Skeletal muscle tissue (tissue), 4 donors: ENCODE data around the gene CSNK2B. TPM values are rescaled to one million over a fixed set of nuclear protein-coding genes. Genes with fewer than 3 reads are reported as not detected.
"Not testable (repeated sequence)": the region's sequence is repeated elsewhere in the genome, so short reads cannot be mapped to it uniquely, and the experiment has no call there.

Experiments
- H3K27ac ChIP-seq: one replicate; pipeline ENCODE4 v1.7.0; 2013; ENCODE audit warnings: mild to moderate bottlenecking, low read depth, low read length, inconsistent platforms
- H3K27me3 ChIP-seq, 3 donors: one replicate each; pipeline ENCODE4 v1.7.0; 2013; ENCODE audit warnings: low read length in 3 of 3; ENCODE audit not compliant: control insufficient read depth in 3 of 3, insufficient read depth in 3 of 3
- H3K36me3 ChIP-seq, 3 donors: one replicate each; pipeline ENCODE4 v1.7.0; 2013; ENCODE audit warnings: low read length in 3 of 3; ENCODE audit not compliant: control insufficient read depth in 3 of 3, insufficient read depth in 3 of 3
- H3K4me1 ChIP-seq, 3 donors: one replicate each; pipeline ENCODE4 v1.7.0; 2013; ENCODE audit warnings: low read length in 3 of 3, mild to moderate bottlenecking in 3 of 3; ENCODE audit not compliant: control insufficient read depth in 3 of 3, insufficient read depth in 3 of 3
- H3K4me3 ChIP-seq, 3 donors: one replicate each; pipeline ENCODE4 v1.7.0; 2013; ENCODE audit warnings: low read length in 3 of 3
- H3K9ac ChIP-seq, 3 donors: one replicate each; pipeline ENCODE4 v1.7.0; 2013; ENCODE audit warnings: low read length in 3 of 3, mild to moderate bottlenecking in 3 of 3, moderate library complexity in 2 of 3, low read depth in 1 of 3
- H3K9me3 ChIP-seq, 3 donors: one replicate each; pipeline ENCODE4 v1.7.0; 2013; ENCODE audit warnings: low read length in 3 of 3; ENCODE audit not compliant: control insufficient read depth in 3 of 3
- total RNA-seq: library from RNA; depleted of rRNA; stranded (reverse); fragments of >200 nt; gene quantifications from one replicate; pipeline ENCODE4 v1.2.3, GENCODE V29; 2014
- donor health status: Osteomylitis.

Gene CSNK2B
- total RNA-seq, 1 donor from 2014 or later, result 68.4 TPM

- Histone ChIP-seq H3K4me3 (peak overlapping the region in 1 of 3 donors; percentile 99), H3K27ac (peak overlapping the region; percentile 57), H3K9ac (peak overlapping the region in 1 of 3 donors; percentile 6), H3K9me3 (no peaks in the 10 kb centered on the region), H3K36me3 (peaks cover 19 to 34% (median 29%) of the 10 kb centered on the region in 3 donors), H3K4me1 (peaks cover 17 to 33% (median 19%) of the 10 kb centered on the region in 3 donors), H3K27me3 (no peaks in the 10 kb centered on the region)
These were observed 35.0 kb downstream of the CSNK2B start for GRCh38 chr6:31700740-31701401.

- Histone ChIP-seq H3K4me3 (peak overlapping the region; percentile 96 to 99 (median 99)), H3K27ac (peak overlapping the region; percentile 99), H3K36me3 (peaks cover 16 to 25% (median 25%) of the 10 kb centered on the region in 3 donors), H3K9ac (peak overlapping the region; percentile 97 to 99 (median 99)), H3K27me3 (no peaks in the 10 kb centered on the region), H3K4me1 (peaks cover 17 to 33% (median 19%) of the 10 kb centered on the region in 3 donors), H3K9me3 (no peaks in the 10 kb centered on the region)
These were observed 36.0 kb downstream of the CSNK2B start for GRCh38 chr6:31701666-31702404.

- no peaks in the 10 kb centered on the region for H3K27me3 ChIP-seq
- H3K9ac ChIP-seq, result peak overlapping the region; percentile 97 to 99 (median 99)
- H3K4me3 ChIP-seq, result peak overlapping the region; percentile 96 to 99 (median 99)
- peaks cover 15 to 22% (median 20%) of the 10 kb centered on the region in 3 donors for H3K36me3 ChIP-seq
- H3K9me3 ChIP-seq, result no peaks in the 10 kb centered on the region
- H3K4me1 ChIP-seq, result peaks cover 17 to 32% (median 18%) of the 10 kb centered on the region in 3 donors
- H3K27ac ChIP-seq, result peak overlapping the region; percentile 99
These were observed 36.5 kb downstream of the CSNK2B start for GRCh38 chr6:31702405-31702818.

- H3K36me3 ChIP-seq, result peaks cover 15 to 18% (median 18%) of the 10 kb centered on the region in 3 donors
- no peaks in the 10 kb centered on the region for H3K9me3 ChIP-seq
These were observed 37.2 kb downstream of the CSNK2B start, which contains the start of gene ABHD16A for GRCh38 chr6:31702819-31703716. Gene ABHD16A, minus strand, starts transcription at chr6:31703324. Its CDS starts 43 bp downstream, at chr6:31703281.

DNA sequence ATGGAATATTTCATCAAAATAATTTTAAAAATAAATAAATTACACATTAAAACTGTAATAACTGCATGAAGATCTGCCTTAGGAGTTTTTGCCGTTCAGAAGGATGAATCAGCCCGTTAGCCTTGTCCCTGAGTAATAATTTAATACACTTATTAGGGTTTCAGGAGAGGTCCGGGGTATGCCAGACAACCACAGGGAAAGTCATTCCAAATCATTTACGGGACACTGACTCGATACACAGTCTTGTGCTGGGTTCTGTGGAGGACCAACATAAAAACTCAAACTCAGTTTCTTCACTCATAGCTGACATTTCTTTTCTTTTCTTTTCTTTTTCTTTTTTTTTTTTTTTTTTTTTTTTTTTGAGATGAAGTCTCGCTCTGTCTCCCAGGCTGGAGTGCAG is 40.1 kb downstream of the CSNK2B start:
- Histone ChIP-seq H3K27me3 (peaks cover 0 to 5% (median 0%) of the 10 kb centered on the region in 3 donors), H3K4me1 (peaks cover 13 to 23% (median 14%) of the 10 kb centered on the region in 3 donors), H3K36me3 (peaks cover 2 to 4% (median 2%) of the 10 kb centered on the region in 3 donors), H3K4me3 (no peak overlapping the region), H3K27ac (no peak overlapping the region), H3K9ac (no peak overlapping the region), H3K9me3 (no peaks in the 10 kb centered on the region)

More at GRCh38 chr6:31702819-31703716, 37.2 kb downstream of the CSNK2B start, which contains the start of gene ABHD16A:
- H3K9ac ChIP-seq, result peak within 1 kb of the TSS; percentile 97 to 99 (median 99)
- H3K4me3 ChIP-seq, result peak within 1 kb of the TSS; percentile 96 to 99 (median 99)
- peaks cover 16 to 27% (median 17%) of the 10 kb centered on the region in 3 donors for H3K4me1 ChIP-seq
- peak within 1 kb of the TSS; percentile 99 for H3K27ac ChIP-seq
- no peaks in the 10 kb centered on the region for H3K27me3 ChIP-seq

DNA sequence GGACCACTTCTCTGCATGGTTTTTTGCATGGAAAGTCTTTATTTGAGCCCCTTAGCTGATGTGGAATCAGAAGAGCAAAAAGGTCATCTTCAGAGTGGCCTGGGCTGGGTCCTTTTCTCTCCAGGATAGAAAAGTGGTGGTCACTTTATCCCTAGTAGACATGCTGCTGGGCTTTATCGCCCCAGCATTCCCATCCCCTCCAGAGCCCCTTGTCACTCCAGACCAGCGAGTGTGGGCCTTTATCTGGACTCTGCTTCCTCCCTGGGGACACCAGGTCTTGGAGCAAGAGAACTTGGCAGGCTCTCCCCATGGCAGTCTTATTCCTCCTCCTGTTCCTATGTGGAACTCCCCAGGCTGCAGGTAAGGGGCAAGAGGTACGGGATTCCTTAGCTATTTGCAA is 40.7 kb downstream of the CSNK2B start, which contains the start of gene LY6G6F:
LY6G6F (plus strand) TSS at position 268 of the 400 bp plus-strand sequence; CDS start at position 309, 41 bp downstream.
- Histone ChIP-seq H3K27ac (no peak within 1 kb of the TSS), H3K4me1 (peaks cover 6 to 17% (median 8%) of the 10 kb centered on the region in 3 donors), H3K9ac (no peak within 1 kb of the TSS), H3K36me3 (no peaks in the 10 kb centered on the region), H3K9me3 (no peaks in the 10 kb centered on the region), H3K4me3 (no peak within 1 kb of the TSS), H3K27me3 (peaks cover 0 to 5% (median 0%) of the 10 kb centered on the region in 3 donors)

DNA sequence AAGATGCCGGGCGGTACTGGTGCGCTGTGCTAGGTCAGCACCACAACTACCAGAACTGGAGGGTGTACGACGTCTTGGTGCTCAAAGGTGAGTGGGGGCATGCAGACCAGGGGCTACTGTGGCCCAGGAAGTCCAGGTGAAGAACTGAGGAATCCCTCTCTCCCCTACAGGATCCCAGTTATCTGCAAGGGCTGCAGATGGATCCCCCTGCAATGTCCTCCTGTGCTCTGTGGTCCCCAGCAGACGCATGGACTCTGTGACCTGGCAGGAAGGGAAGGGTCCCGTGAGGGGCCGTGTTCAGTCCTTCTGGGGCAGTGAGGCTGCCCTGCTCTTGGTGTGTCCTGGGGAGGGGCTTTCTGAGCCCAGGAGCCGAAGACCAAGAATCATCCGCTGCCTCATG is 41.8 kb downstream of the CSNK2B start:
- Histone ChIP-seq H3K9me3 (no peaks in the 10 kb centered on the region), H3K4me3 (no peak overlapping the region), H3K27ac (no peak overlapping the region), H3K4me1 (peaks cover 0 to 6% (median 0%) of the 10 kb centered on the region in 3 donors), H3K36me3 (no peaks in the 10 kb centered on the region), H3K9ac (no peak overlapping the region), H3K27me3 (peaks cover 0 to 5% (median 0%) of the 10 kb centered on the region in 3 donors)

- no peaks in the 10 kb centered on the region for H3K9me3 ChIP-seq
- no peak overlapping the region for H3K27ac ChIP-seq
- no peaks in the 10 kb centered on the region for H3K36me3 ChIP-seq
- H3K4me1 ChIP-seq, result peaks cover 0 to 6% (median 0%) of the 10 kb centered on the region in 3 donors
- H3K9ac ChIP-seq, result no peak overlapping the region
- peaks cover 0 to 5% (median 0%) of the 10 kb centered on the region in 3 donors for H3K27me3 ChIP-seq
- no peak overlapping the region for H3K4me3 ChIP-seq
These were observed 42.3 kb downstream of the CSNK2B start for GRCh38 chr6:31708224-31708623.

DNA sequence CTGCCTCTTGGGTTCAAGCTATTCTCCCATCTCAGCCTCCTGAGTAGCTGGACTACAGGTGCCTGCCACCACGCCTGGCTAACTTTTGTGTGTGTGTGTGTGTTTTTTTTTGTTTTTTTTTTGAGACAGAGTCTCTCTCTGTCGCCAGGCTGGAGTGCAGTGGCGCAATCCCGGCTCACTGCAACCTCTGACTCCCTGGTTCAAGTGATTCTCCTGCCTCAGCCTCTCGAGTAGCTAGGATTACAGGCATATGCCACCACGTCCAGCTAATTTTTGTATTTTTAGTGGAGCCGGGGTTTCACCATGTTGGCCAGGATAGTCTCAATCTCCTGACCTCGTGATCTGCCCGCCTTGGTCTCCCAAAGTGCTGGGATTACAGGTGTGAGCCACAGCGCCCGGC is 43.3 kb downstream of the CSNK2B start:
- H3K27me3 ChIP-seq, H3K4me1 ChIP-seq, H3K27ac ChIP-seq, H3K9ac ChIP-seq, H3K4me3 ChIP-seq, H3K9me3 ChIP-seq, H3K36me3 ChIP-seq: not testable (repeated sequence)
